DND-41 (cell line): ENCODE results near the gene FLVCR1.

Source experiments
- ATAC-seq: fragments of 200-7000 bp; cut with Tn5 transposase; 3 replicates; pipeline ENCODE4 v1.9.1; 2021; ENCODE audit warnings: low read depth; ENCODE audit not compliant: insufficient read depth
- DNase-seq: peaks from one replicate; pipeline ENCODE4 v3.0.0-alpha.2; 2020
- H2AFZ ChIP-seq: 2 replicates; pipeline ENCODE4 v1.6.0; 2012; ENCODE audit warnings: low read depth, low read length
- H3K27ac ChIP-seq: 2 replicates; pipeline ENCODE4 v1.5.1; 2012; ENCODE audit warnings: low read length, inconsistent platforms
- H3K27me3 ChIP-seq: fragments of 200-600 bp; sonication (generic); 2 replicates; pipeline ENCODE4 v1.6.0; 2012; ENCODE audit warnings: low read length, mild to moderate bottlenecking, inconsistent platforms; ENCODE audit not compliant: insufficient read depth, poor library complexity
- H3K36me3 ChIP-seq: 2 replicates; pipeline ENCODE4 v1.5.1; 2012; ENCODE audit warnings: low read length, inconsistent platforms; ENCODE audit not compliant: insufficient read depth
- H3K4me1 ChIP-seq: 2 replicates; pipeline ENCODE4 v1.5.1; 2012; ENCODE audit warnings: mild to moderate bottlenecking, low read length; ENCODE audit not compliant: insufficient read depth
- H3K4me2 ChIP-seq: 2 replicates; pipeline ENCODE4 v1.6.0; 2012; ENCODE audit warnings: mild to moderate bottlenecking, moderate library complexity, low read length, inconsistent platforms; ENCODE audit not compliant: insufficient read depth
- H3K4me3 ChIP-seq, 2 experiments: fragments of 200-600 bp in 1 of 2; shearing (Covaris generic) in 1 of 2; 2 replicates each; pipeline ENCODE4 v1.5.1; 2012 to 2016; ENCODE audit warnings: inconsistent platforms in 2 of 2, low read length in 2 of 2, mild to moderate bottlenecking in 2 of 2, low read depth in 1 of 2, moderate library complexity in 1 of 2
- H3K79me2 ChIP-seq: 2 replicates; pipeline ENCODE4 v1.6.0; 2012; ENCODE audit warnings: low read length, inconsistent platforms; ENCODE audit not compliant: insufficient read depth
- H3K9ac ChIP-seq: 2 replicates; pipeline ENCODE4 v1.6.0; 2012; ENCODE audit warnings: low read depth, mild to moderate bottlenecking, inconsistent platforms, low read length, moderate library complexity
- H3K9me3 ChIP-seq: 2 replicates; pipeline ENCODE4 v1.5.1; 2012; ENCODE audit warnings: low read length, moderate library complexity, mild to moderate bottlenecking, inconsistent platforms; ENCODE audit not compliant: insufficient read depth, severe bottlenecking
- H4K20me1 ChIP-seq: 2 replicates; pipeline ENCODE4 v1.6.0; 2012; ENCODE audit warnings: low read length; ENCODE audit not compliant: insufficient read depth
- EZH2 ChIP-seq: IDR thresholded peaks from 3 replicates; pipeline ENCODE4 v1.6.1; 2012; ENCODE audit warnings: borderline replicate concordance, low read depth, mild to moderate bottlenecking, moderate library complexity, low read length, inconsistent platforms; ENCODE audit not compliant: severe bottlenecking
- TF ChIP-seq, protein P1 (sequence below): IDR thresholded peaks from 2 replicates; pipeline ENCODE4 v1.5.1; 2012; ENCODE audit warnings: borderline replicate concordance, low read length, moderate library complexity, mild to moderate bottlenecking; ENCODE audit not compliant: poor library complexity, severe bottlenecking; ENCODE audit errors: extremely low read depth

FLVCR1 gene

DNA sequence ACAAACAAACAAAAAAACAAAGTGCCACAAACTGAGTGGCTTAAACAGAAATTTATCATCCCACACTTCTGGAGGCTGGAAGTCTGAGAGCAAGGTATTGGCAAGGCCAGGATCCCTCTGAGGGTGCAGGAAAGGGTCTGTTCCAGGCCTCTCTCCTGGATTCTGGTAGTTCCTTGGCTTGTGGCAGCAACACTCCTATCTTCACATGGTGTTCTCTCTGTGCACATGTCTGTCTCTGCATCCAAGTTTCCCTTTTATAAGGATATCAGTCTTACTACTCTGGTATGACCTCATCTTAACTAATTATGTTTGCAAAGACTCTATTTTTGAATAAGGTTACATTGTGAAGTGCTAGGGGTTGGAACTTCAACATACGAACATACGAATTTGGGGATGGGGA lies 87.0 kb downstream of the FLVCR1 start:
- DNase-seq (no peak), ATAC-seq (no peak)
- Histone ChIP-seq H3K79me2 (no peaks in the 10 kb centered on the region), H3K36me3 (no peaks in the 10 kb centered on the region), H3K27ac (no peak overlapping the region), H2AFZ (no peak overlapping the region), H3K9ac (no peak overlapping the region), H4K20me1 (no peaks in the 10 kb centered on the region), H3K4me2 (no peak overlapping the region), H3K9me3 (peaks cover 2% of the 10 kb centered on the region), H3K4me3 (no peak overlapping the region), H3K4me1 (no peaks in the 10 kb centered on the region), H3K27me3 (peaks cover 5% of the 10 kb centered on the region)
- TF ChIP-seq, protein P1, sequence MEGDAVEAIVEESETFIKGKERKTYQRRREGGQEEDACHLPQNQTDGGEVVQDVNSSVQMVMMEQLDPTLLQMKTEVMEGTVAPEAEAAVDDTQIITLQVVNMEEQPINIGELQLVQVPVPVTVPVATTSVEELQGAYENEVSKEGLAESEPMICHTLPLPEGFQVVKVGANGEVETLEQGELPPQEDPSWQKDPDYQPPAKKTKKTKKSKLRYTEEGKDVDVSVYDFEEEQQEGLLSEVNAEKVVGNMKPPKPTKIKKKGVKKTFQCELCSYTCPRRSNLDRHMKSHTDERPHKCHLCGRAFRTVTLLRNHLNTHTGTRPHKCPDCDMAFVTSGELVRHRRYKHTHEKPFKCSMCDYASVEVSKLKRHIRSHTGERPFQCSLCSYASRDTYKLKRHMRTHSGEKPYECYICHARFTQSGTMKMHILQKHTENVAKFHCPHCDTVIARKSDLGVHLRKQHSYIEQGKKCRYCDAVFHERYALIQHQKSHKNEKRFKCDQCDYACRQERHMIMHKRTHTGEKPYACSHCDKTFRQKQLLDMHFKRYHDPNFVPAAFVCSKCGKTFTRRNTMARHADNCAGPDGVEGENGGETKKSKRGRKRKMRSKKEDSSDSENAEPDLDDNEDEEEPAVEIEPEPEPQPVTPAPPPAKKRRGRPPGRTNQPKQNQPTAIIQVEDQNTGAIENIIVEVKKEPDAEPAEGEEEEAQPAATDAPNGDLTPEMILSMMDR, result no peak
- TF ChIP-seq EZH2, result no peak

DNA sequence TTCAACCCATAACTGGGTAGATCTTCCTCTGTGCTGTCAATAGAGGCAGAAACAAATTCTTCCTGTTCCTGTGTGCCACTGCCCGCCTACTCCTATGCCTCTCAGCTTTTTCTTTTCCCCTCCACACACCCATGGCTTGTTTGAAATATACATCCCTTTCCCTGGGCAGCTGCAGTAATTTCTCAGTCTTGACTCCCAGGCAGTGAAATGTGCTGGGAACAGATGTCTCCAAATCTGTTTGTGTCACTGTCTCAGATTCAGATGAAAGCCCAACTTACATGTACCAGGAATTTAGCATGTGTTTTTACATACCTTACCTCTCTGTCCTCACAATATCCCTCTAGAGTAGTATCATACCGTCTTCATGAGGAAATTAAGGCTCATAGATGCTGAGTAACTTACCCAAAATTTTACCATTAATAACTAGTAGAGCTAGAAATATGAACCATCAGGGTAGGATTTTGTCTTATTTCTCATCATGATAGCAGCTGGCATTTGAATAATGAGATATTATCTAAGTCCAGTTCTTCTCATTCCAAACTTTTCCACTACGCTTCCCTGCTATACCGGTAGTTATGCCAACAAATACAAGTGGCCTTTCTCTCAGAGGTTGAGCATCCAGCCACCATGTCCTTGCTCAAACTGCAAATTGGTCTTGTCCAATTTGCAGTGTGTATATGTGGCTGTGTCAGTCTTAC lies 87.5 kb downstream of the FLVCR1 start:
- H2AFZ ChIP-seq, result no peak overlapping the region
- H4K20me1 ChIP-seq, result no peaks in the 10 kb centered on the region
- H3K27ac ChIP-seq, result no peak overlapping the region
- ATAC-seq (no peak), DNase-seq (no peak)
- peaks cover 5% of the 10 kb centered on the region for H3K27me3 ChIP-seq
- TF ChIP-seq, protein P1, result no peak
- TF ChIP-seq EZH2, result no peak
- no peaks in the 10 kb centered on the region for H3K36me3 ChIP-seq
- no peaks in the 10 kb centered on the region for H3K79me2 ChIP-seq
- H3K4me2 ChIP-seq, result no peak overlapping the region
- H3K4me1 ChIP-seq, result no peaks in the 10 kb centered on the region
- H3K9ac ChIP-seq, result no peak overlapping the region
- H3K4me3 ChIP-seq, result no peak overlapping the region
- H3K9me3 ChIP-seq, result peaks cover 2% of the 10 kb centered on the region

- Histone ChIP-seq H3K27me3 (peaks cover 8% of the 10 kb centered on the region), H3K4me1 (no peaks in the 10 kb centered on the region), H3K27ac (no peak overlapping the region), H3K9ac (no peak overlapping the region), H3K9me3 (no peaks in the 10 kb centered on the region), H4K20me1 (no peaks in the 10 kb centered on the region), H2AFZ (no peak overlapping the region), H3K79me2 (no peaks in the 10 kb centered on the region), H3K4me2 (no peak overlapping the region), H3K36me3 (no peaks in the 10 kb centered on the region), H3K4me3 (no peak overlapping the region)
- DNase-seq (no peak), ATAC-seq (no peak)
- no peak for TF ChIP-seq EZH2
- TF ChIP-seq, protein P1, result no peak
Measured at GRCh38 chr1:212946872-212947271, 88.8 kb downstream of the FLVCR1 start.
